ENCODE results near the gene PPM1M.

- TF ChIP-seq, protein P1, sequence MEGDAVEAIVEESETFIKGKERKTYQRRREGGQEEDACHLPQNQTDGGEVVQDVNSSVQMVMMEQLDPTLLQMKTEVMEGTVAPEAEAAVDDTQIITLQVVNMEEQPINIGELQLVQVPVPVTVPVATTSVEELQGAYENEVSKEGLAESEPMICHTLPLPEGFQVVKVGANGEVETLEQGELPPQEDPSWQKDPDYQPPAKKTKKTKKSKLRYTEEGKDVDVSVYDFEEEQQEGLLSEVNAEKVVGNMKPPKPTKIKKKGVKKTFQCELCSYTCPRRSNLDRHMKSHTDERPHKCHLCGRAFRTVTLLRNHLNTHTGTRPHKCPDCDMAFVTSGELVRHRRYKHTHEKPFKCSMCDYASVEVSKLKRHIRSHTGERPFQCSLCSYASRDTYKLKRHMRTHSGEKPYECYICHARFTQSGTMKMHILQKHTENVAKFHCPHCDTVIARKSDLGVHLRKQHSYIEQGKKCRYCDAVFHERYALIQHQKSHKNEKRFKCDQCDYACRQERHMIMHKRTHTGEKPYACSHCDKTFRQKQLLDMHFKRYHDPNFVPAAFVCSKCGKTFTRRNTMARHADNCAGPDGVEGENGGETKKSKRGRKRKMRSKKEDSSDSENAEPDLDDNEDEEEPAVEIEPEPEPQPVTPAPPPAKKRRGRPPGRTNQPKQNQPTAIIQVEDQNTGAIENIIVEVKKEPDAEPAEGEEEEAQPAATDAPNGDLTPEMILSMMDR (IDR thresholded peaks at IDR 0.05): no peak
- no peak for TF ChIP-seq POLR2A (IDR thresholded peaks at IDR 0.05)
These were observed 19.8 kb downstream of the PPM1M start for GRCh38 chr3:52265387-52265786.

All from prostate gland (tissue), 2 donors.